ENCODE measurements around the gene NIP7.

NIP7 gene

GRCh38 chr16:69367980-69368379 is 28.4 kb downstream of the NIP7 start:
- Histone ChIP-seq H3K4me1 (ENCODE audit: low read depth, poor library complexity, severe bottlenecking) (no peaks in the 10 kb centered on the region), H3K4me3 (IDR thresholded peaks at IDR 0.05; ENCODE audit: insufficient read depth, low read depth, low read length) (no peak overlapping the region), H3K9ac (no peak overlapping the region), H3K36me3 (ENCODE audit: insufficient read depth) (no peaks in the 10 kb centered on the region; the same call in 1 of the 2 replicates), H3K27ac (no peak overlapping the region), H3K27me3 (ENCODE audit: insufficient read depth, low read depth) (no peaks in the 10 kb centered on the region), H4K20me1 (ENCODE audit: insufficient read depth) (no peaks in the 10 kb centered on the region), H3K4me2 (no peak overlapping the region), H2AFZ (ENCODE audit: low read depth) (no peak overlapping the region), H3K79me2 (ENCODE audit: insufficient read depth, low read depth) (no peaks in the 10 kb centered on the region)
- TF ChIP-seq CTCF (conservative IDR thresholded peaks at IDR 0.05; ENCODE audit: low read depth, low read length) = no peak

- H4K20me1 ChIP-seq (ENCODE audit: insufficient read depth) = no peaks in the 10 kb centered on the region
- no peak for TF ChIP-seq CTCF (conservative IDR thresholded peaks at IDR 0.05; ENCODE audit: low read depth, low read length)
- no peaks in the 10 kb centered on the region for H3K27me3 ChIP-seq (ENCODE audit: insufficient read depth, low read depth)
- H3K9ac ChIP-seq = no peak overlapping the region
- H3K4me2 ChIP-seq = no peak overlapping the region
- no peak overlapping the region for H3K27ac ChIP-seq
- H3K4me1 ChIP-seq (ENCODE audit: low read depth, poor library complexity, severe bottlenecking) = no peaks in the 10 kb centered on the region
- H2AFZ ChIP-seq (ENCODE audit: low read depth) = no peak overlapping the region
- H3K36me3 ChIP-seq (ENCODE audit: insufficient read depth) = no peaks in the 10 kb centered on the region; the same call in 1 of the 2 replicates
- H3K79me2 ChIP-seq (ENCODE audit: insufficient read depth, low read depth) = no peaks in the 10 kb centered on the region
- no peak overlapping the region for H3K4me3 ChIP-seq (IDR thresholded peaks at IDR 0.05; ENCODE audit: insufficient read depth, low read depth, low read length)
These were observed 29.3 kb downstream of the NIP7 start for GRCh38 chr16:69368866-69369265.

DNA sequence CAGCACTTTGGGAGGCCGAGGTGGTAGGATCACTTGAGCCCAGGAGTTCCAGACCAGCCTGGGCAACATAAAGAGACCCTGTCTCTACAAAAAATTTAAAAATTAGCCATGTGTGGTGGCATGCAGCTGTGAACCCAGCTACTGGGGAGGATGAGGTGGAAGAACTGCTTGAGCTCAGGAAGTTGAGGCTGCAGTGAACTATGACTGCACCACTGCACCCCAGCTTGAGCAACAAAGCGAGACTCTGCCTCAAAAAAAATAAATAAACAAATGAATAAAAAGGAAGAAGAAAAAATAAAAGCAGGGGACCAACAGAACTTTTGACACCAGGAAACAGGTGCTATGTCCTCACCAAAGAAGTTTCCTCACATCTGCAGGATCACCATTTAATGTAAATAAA is 32.0 kb downstream of the NIP7 start:
- Histone ChIP-seq H2AFZ (ENCODE audit: low read depth) (no peak overlapping the region), H3K4me2 (no peak overlapping the region), H3K4me3 (IDR thresholded peaks at IDR 0.05; ENCODE audit: insufficient read depth, low read depth, low read length) (no peak overlapping the region), H3K4me1 (ENCODE audit: low read depth, poor library complexity, severe bottlenecking) (no peaks in the 10 kb centered on the region), H3K36me3 (ENCODE audit: insufficient read depth) (no peaks in the 10 kb centered on the region; the same call in 1 of the 2 replicates), H3K9ac (no peak overlapping the region), H3K27ac (no peak overlapping the region), H3K27me3 (ENCODE audit: insufficient read depth, low read depth) (no peaks in the 10 kb centered on the region), H4K20me1 (ENCODE audit: insufficient read depth) (no peaks in the 10 kb centered on the region), H3K79me2 (ENCODE audit: insufficient read depth, low read depth) (no peaks in the 10 kb centered on the region)
- TF ChIP-seq CTCF (conservative IDR thresholded peaks at IDR 0.05; ENCODE audit: low read depth, low read length) = no peak

DNA sequence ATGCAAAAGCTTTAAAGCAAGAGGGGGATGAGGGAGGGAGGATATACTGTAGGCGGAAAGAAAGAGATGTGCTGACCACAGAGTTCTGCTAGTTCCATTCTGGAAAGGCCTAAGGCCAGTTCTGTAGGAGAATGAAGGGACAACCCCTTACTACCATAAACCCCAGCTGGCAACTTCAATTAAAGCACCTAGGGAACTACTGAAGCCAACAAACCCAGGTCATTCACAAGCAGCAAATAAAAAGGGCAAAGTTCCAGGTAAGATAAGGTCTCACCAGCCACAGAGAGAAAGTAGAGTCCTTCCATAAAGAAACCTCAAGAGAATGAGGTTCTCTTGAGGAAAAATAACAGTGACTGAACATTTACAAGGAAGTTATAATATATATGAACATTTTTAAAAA is 33.4 kb downstream of the NIP7 start:
- no peaks in the 10 kb centered on the region for H3K27me3 ChIP-seq (ENCODE audit: insufficient read depth, low read depth)
- H3K36me3 ChIP-seq (ENCODE audit: insufficient read depth) = no peaks in the 10 kb centered on the region; the same call in 1 of the 2 replicates
- no peak overlapping the region for H3K4me2 ChIP-seq
- no peaks in the 10 kb centered on the region for H3K79me2 ChIP-seq (ENCODE audit: insufficient read depth, low read depth)
- no peak overlapping the region for H3K4me3 ChIP-seq (IDR thresholded peaks at IDR 0.05; ENCODE audit: insufficient read depth, low read depth, low read length)
- no peak for TF ChIP-seq CTCF (conservative IDR thresholded peaks at IDR 0.05; ENCODE audit: low read depth, low read length)
- no peaks in the 10 kb centered on the region for H4K20me1 ChIP-seq (ENCODE audit: insufficient read depth)
- H3K4me1 ChIP-seq (ENCODE audit: low read depth, poor library complexity, severe bottlenecking) = no peaks in the 10 kb centered on the region
- H3K27ac ChIP-seq = no peak overlapping the region
- H2AFZ ChIP-seq (ENCODE audit: low read depth) = no peak overlapping the region
- no peak overlapping the region for H3K9ac ChIP-seq

All from KMS-11 (cell line).